ENCODE data around the gene HECTD1. TPM values are rescaled to one million over a fixed set of nuclear protein-coding genes. Genes with fewer than 3 reads are reported as not detected.
"Not testable (repeated sequence)": the region's sequence is repeated elsewhere in the genome, so short reads cannot be mapped to it uniquely, and the experiment has no call there.

HECTD1 gene
- total RNA-seq, 1 experiment from 2014 or later, result 101 TPM

GRCh38 chr14:31256534-31257243 lies 49.1 kb upstream of the HECTD1 start:
- BruUV-seq (replicated peaks), result no TSS peak
- H3K27ac ChIP-seq (ENCODE audit: low read length), result no peak overlapping the region
- DNase-seq (ENCODE audit: low read depth, low spot score) (no peak), ATAC-seq (no peak)
- no peaks in the 10 kb centered on the region for H3K4me1 ChIP-seq (ENCODE audit: control insufficient read depth, insufficient read depth, low read length)
- no peak for TF ChIP-seq SIN3A (IDR thresholded peaks at IDR 0.05; ENCODE audit: borderline replicate concordance, insufficient read depth, low read depth, low read length)
- TF ChIP-seq, protein P1, sequence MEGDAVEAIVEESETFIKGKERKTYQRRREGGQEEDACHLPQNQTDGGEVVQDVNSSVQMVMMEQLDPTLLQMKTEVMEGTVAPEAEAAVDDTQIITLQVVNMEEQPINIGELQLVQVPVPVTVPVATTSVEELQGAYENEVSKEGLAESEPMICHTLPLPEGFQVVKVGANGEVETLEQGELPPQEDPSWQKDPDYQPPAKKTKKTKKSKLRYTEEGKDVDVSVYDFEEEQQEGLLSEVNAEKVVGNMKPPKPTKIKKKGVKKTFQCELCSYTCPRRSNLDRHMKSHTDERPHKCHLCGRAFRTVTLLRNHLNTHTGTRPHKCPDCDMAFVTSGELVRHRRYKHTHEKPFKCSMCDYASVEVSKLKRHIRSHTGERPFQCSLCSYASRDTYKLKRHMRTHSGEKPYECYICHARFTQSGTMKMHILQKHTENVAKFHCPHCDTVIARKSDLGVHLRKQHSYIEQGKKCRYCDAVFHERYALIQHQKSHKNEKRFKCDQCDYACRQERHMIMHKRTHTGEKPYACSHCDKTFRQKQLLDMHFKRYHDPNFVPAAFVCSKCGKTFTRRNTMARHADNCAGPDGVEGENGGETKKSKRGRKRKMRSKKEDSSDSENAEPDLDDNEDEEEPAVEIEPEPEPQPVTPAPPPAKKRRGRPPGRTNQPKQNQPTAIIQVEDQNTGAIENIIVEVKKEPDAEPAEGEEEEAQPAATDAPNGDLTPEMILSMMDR (IDR thresholded peaks at IDR 0.05), result no peak
- TF ChIP-seq TCF7L2 (IDR thresholded peaks at IDR 0.05; ENCODE audit: low read depth, low read length), result no peak
- no peak for TF ChIP-seq REST (IDR thresholded peaks at IDR 0.05; ENCODE audit: insufficient read depth in 1 of 2, low read depth in 2 of 2, low read length in 1 of 2)
- TF ChIP-seq POLR2AphosphoS5 (IDR thresholded peaks at IDR 0.05; ENCODE audit: low read depth, low read length), result no peak
- no peaks in the 10 kb centered on the region for H3K27me3 ChIP-seq (ENCODE audit: control insufficient read depth, insufficient read depth, low read length)
- in situ Hi-C loops (cut with HindIII; ENCODE audit: low pct_unique_long_range_greater_than_20kb, low sequenced_read_pairs) (no loop called here), intact Hi-C loops (cut with micrococcal nuclease; ENCODE audit: unreplicated experiment) (no loop called here)
- H3K36me3 ChIP-seq (ENCODE audit: control insufficient read depth, insufficient read depth, low read length), result no peaks in the 10 kb centered on the region
- no peak overlapping the region for H3K4me3 ChIP-seq (ENCODE audit: low read depth in 2 of 2, low read length in 2 of 2)
- POLR2A ChIA-PET, result no interaction called here
- no peaks in the 10 kb centered on the region for H3K9me3 ChIP-seq (ENCODE audit: control insufficient read depth, insufficient read depth, low read depth, low read length)
- CTCF ChIA-PET, result no interaction called here

DNA sequence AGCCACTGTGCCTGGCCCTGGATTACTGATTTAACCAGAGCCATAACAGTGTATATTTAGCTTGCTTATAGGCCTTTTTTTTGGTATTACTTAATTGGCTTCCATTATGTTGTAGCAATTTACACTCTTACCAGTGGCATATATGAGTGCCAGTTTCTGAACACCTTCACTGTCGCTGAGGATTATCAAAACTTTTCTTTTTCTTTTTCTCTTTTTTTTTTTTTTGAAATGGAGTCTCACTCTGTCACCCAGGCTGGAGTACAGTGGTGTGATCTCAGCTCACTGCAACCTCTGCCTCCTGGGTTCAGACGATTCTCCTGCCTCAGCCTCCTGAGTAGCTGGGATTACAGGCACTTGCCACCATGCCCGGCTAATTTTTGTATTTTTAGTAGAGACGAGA lies 48.3 kb upstream of the HECTD1 start:
- H3K36me3 ChIP-seq (ENCODE audit: control insufficient read depth, insufficient read depth, low read length); H3K4me3 ChIP-seq (ENCODE audit: low read depth in 2 of 2, low read length in 2 of 2); ATAC-seq; in situ Hi-C loops (cut with HindIII; ENCODE audit: low pct_unique_long_range_greater_than_20kb, low sequenced_read_pairs); POLR2A ChIA-PET; intact Hi-C loops (cut with micrococcal nuclease; ENCODE audit: unreplicated experiment); H3K27ac ChIP-seq (ENCODE audit: low read length); BruUV-seq (replicated peaks); H3K9me3 ChIP-seq (ENCODE audit: control insufficient read depth, insufficient read depth, low read depth, low read length); H3K4me1 ChIP-seq (ENCODE audit: control insufficient read depth, insufficient read depth, low read length); H3K27me3 ChIP-seq (ENCODE audit: control insufficient read depth, insufficient read depth, low read length); DNase-seq (ENCODE audit: low read depth, low spot score): not testable (repeated sequence)
- CTCF ChIA-PET, result interaction anchor here (0.6 kb wide), 1 partner anchor 263 kb away, joined by 6 read pairs; no protein-coding TSS in a partner anchor

DNA sequence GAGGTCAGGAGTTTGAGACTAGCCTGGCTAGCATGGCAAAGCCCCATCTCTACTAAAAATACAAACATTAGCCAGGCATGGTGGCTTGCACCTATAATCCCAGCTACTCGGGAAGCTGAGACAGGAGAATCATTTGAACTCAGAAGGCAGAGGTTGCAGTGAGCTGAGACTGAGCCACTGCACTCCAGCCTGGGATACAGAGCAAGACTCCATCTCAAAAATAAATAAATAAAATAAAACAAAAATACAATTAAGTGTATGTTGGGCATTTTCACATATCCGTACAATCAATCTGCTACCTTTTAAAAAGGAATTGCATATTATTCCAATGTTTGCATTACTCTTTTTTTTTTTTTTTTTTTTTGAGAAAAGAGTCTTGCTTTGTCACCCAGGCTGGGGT lies 47.7 kb upstream of the HECTD1 start:
- Histone ChIP-seq H3K27ac (ENCODE audit: low read length) (no peak overlapping the region), H3K9me3 (ENCODE audit: control insufficient read depth, insufficient read depth, low read depth, low read length) (no peaks in the 10 kb centered on the region), H3K27me3 (ENCODE audit: control insufficient read depth, insufficient read depth, low read length) (no peaks in the 10 kb centered on the region), H3K4me1 (ENCODE audit: control insufficient read depth, insufficient read depth, low read length) (no peaks in the 10 kb centered on the region), H3K4me3 (ENCODE audit: low read depth in 2 of 2, low read length in 2 of 2) (no peak overlapping the region), H3K36me3 (ENCODE audit: control insufficient read depth, insufficient read depth, low read length) (no peaks in the 10 kb centered on the region)
- ChIA-PET POLR2A (no interaction called here), CTCF (interaction anchor here (0.6 kb wide), 1 partner anchor 263 kb away, joined by 6 read pairs; no protein-coding TSS in a partner anchor)
- intact Hi-C loops (cut with micrococcal nuclease; ENCODE audit: unreplicated experiment), result no loop called here
- no TSS peak for BruUV-seq (replicated peaks)
- DNase-seq (ENCODE audit: low read depth, low spot score) (no peak), ATAC-seq (no peak)
- in situ Hi-C loops (cut with HindIII; ENCODE audit: low pct_unique_long_range_greater_than_20kb, low sequenced_read_pairs), result no loop called here
- TF ChIP-seq REST (IDR thresholded peaks at IDR 0.05; ENCODE audit: insufficient read depth in 1 of 2, low read depth in 2 of 2, low read length in 1 of 2), result no peak
- TF ChIP-seq, protein P1 (IDR thresholded peaks at IDR 0.05), result no peak
- TF ChIP-seq TCF7L2 (IDR thresholded peaks at IDR 0.05; ENCODE audit: low read depth, low read length), result no peak
- no peak for TF ChIP-seq POLR2AphosphoS5 (IDR thresholded peaks at IDR 0.05; ENCODE audit: low read depth, low read length)
- no peak for TF ChIP-seq SIN3A (IDR thresholded peaks at IDR 0.05; ENCODE audit: borderline replicate concordance, insufficient read depth, low read depth, low read length)

Measured in Panc1 (cell line).